HG03442 (cell line): ENCODE data around the gene PRPF18.

Experiments used
- ATAC-seq: cut with Tn5 transposase; IDR thresholded peaks from one replicate; pipeline ENCODE4 v1.9.1; 2021; ENCODE audit warnings: mild to moderate bottlenecking, moderate library complexity; ENCODE audit not compliant: unreplicated experiment

Gene PRPF18

GRCh38 chr10:13604357-13605040, 17.7 kb downstream of the PRPF18 start:
- ATAC-seq: no peak

- no peak for ATAC-seq
Observed at GRCh38 chr10:13608246-13608853, 21.6 kb downstream of the PRPF18 start.

- ATAC-seq: no peak
Observed at GRCh38 chr10:13612654-13613373, 26.0 kb downstream of the PRPF18 start.

- no peak for ATAC-seq
Observed at GRCh38 chr10:13613519-13613918, 26.8 kb downstream of the PRPF18 start.

- ATAC-seq: no peak
Observed at GRCh38 chr10:13614530-13615332, 28.0 kb downstream of the PRPF18 start.

- ATAC-seq: no peak
Observed at GRCh38 chr10:13615650-13616300, 29.0 kb downstream of the PRPF18 start.

- no peak for ATAC-seq
Observed at GRCh38 chr10:13617116-13617515, 30.4 kb downstream of the PRPF18 start.

GRCh38 chr10:13621931-13622330, 35.2 kb downstream of the PRPF18 start:
- ATAC-seq: no peak

- no peak for ATAC-seq
Observed at GRCh38 chr10:13624630-13625029, 37.9 kb downstream of the PRPF18 start.

GRCh38 chr10:13627459-13628310, 40.9 kb downstream of the PRPF18 start:
- ATAC-seq: no peak

GRCh38 chr10:13628661-13629060, 41.9 kb downstream of the PRPF18 start:
- no peak for ATAC-seq

- no peak for ATAC-seq
Observed at GRCh38 chr10:13629116-13629515, 42.4 kb downstream of the PRPF18 start.

GRCh38 chr10:13630231-13630630, 43.5 kb downstream of the PRPF18 start:
- ATAC-seq: no peak

GRCh38 chr10:13631594-13631993, 44.8 kb downstream of the PRPF18 start:
- ATAC-seq: no peak

- no peak for ATAC-seq
Observed at GRCh38 chr10:13632440-13632839, 45.7 kb downstream of the PRPF18 start.

- ATAC-seq: no peak
Observed at GRCh38 chr10:13632884-13633440, 46.2 kb downstream of the PRPF18 start.

GRCh38 chr10:13633689-13634088, 46.9 kb downstream of the PRPF18 start:
- no peak for ATAC-seq

- ATAC-seq: no peak
Observed at GRCh38 chr10:13634207-13634606, 47.4 kb downstream of the PRPF18 start.

GRCh38 chr10:13636776-13637175, 50.0 kb downstream of the PRPF18 start:
- ATAC-seq: no peak
